GM18873 (cell line): Measurements from ENCODE around the gene GPAT2.
"Not testable (repeated sequence)": the region's sequence is repeated elsewhere in the genome, so short reads cannot be mapped to it uniquely, and the experiment has no call there.

Source experiments
- ATAC-seq: cut with Tn5 transposase; IDR thresholded peaks from one replicate; pipeline ENCODE4 v1.9.1; 2021; ENCODE audit warnings: mild to moderate bottlenecking, moderate library complexity, moderate number of reproducible peaks; ENCODE audit not compliant: unreplicated experiment, low FRiP score

Gene GPAT2, protein sequence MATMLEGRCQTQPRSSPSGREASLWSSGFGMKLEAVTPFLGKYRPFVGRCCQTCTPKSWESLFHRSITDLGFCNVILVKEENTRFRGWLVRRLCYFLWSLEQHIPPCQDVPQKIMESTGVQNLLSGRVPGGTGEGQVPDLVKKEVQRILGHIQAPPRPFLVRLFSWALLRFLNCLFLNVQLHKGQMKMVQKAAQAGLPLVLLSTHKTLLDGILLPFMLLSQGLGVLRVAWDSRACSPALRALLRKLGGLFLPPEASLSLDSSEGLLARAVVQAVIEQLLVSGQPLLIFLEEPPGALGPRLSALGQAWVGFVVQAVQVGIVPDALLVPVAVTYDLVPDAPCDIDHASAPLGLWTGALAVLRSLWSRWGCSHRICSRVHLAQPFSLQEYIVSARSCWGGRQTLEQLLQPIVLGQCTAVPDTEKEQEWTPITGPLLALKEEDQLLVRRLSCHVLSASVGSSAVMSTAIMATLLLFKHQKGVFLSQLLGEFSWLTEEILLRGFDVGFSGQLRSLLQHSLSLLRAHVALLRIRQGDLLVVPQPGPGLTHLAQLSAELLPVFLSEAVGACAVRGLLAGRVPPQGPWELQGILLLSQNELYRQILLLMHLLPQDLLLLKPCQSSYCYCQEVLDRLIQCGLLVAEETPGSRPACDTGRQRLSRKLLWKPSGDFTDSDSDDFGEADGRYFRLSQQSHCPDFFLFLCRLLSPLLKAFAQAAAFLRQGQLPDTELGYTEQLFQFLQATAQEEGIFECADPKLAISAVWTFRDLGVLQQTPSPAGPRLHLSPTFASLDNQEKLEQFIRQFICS

DNA sequence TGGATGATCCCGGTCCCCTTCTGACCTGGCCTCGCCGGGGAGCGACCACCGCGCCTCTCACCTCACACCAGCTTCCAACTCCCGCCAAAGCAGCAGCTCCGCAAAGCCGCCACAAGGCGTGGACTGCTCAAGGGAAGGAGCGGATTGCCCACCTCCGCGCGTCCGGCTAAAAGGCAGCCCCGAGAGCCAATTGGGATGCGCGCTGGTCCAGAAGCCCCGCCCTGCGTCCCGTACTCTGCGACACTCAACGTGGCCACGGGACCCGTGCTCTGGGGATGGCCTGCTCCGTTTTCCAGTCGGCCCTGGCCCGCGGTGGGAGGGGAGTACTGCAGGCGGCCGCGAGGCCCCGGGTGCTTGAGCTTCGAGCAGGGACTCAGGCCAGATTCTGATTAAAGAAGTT lies at the start of gene GPAT2:
TSS of gene GPAT2 (minus strand) at position 125 of the 400 bp plus-strand sequence. CDS start 2,557 bp downstream, outside the sequence.
- ATAC-seq = not testable (repeated sequence)

DNA sequence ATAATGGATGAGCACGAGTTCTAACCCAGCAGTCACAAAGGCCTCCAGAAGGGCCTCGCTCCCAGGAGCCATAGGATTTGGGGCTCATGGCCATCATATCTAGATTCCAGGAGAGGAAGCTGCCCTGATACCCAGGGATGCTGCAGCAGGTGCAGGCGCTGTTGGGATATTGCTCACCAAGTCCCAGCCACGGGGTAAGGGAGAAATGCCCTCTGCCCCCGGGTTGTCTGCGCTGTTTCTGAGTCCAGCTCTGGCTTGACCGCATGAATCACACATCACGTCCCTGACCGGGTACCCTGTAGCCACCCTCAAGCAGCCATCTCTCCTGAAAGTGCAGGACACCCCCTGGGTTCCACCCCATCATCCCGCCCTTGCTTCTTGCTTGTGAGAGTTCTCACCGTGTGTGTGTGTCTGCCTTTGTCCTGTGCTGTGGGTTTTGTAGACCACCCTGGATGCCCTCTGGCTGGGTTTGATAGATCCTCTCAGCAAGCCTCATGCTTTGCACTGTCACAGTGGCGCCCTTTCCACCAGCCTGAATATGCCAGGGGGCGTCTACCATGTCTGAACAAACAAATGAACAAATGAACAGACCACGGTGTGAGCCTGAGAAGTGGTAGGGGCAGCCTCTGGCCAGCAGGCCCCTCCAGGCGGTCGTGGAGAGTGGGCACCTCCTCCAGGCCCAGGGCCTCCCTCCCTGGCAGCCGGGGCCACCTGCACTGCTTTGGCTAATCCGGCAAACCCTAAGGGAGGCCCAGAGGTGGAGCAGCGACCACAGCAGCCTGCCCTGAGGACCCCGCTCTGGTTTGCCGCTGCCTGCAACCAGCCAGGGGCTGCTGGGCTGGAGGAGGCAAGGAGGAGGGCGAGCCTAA lies 49.5 kb upstream of the GPAT2 start:
- no peak for ATAC-seq

DNA sequence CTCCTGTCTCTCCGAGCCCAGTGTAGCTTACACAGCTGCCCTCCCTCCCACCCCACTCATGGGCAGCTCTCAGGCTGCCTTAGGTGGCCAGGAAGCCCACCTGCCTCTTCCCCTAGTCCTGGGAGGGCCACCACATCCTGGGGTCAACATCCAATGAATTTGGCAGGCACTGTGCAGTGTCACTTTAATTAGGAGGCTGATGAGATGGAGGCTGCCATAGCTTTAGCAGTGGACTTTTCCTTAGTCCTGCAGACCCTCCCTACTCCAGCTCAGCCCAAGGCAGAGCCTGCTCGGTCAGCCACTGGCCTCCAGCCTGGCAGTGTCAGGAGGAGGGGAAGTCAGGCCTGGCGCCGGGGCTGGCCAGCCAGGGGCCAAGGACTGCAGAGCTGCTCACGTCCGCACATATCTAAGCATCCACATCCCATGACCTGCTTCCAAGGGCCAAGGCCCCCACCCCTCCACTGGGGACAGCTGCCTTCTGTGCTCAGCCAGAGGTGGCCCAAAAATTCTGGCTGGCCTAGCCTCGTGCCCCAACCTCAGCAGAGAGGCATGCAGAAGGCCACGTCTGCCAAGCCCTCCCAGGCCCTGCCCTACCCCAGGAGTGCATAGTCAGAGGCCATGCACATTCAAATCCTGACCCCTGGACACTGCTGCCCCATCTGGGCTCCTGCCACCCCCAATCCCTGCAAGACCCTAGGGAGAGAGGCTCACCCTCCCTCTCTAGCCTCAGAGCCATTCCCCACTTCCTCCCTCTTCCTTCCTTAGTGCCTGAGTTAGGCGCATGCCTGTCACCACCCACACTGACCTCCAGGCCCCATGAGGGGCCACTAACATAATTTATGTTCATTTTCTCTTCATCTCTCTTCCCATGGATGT lies 48.6 kb upstream of the GPAT2 start:
- no peak for ATAC-seq

DNA sequence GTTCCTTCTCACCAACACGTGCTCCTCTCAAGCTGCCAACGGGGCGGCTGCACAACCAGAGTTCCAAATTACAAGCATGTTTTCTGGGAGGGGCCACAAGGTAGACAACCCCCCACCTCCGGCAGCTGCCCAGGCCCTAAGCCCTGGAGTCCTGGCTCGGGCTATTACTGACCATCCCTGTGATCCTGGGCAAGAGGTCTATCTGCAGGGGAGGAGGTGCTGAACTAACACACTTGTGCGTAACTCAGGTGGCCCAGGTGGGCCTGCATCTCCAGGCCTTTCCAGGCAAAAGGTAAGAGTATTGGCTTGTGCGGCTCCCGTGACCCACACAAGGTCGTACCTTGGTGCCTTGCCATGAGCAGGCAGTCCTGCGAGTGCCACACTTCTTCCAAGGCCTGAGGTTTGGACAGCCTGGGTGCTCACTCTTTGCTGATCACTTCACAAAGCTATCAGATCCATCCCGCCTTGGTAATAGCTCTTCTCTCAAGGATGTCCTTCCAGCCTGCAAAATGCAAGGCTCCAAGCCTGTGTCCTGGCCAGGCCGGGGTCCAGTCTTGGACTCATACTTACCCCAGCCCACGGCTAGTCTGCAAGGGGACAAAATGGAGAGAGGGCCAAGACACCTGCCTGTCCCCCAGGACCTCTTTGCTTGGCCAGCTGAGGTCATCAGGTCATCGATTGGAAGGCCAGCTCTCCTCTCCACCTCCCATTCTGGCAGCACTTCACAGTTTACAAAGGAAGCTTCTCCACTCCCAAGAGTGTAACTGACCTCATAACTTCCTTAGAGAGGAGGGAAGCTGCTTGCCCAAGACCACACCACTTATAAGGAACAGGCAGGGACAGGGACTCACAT lies 47.7 kb upstream of the GPAT2 start:
- no peak for ATAC-seq

DNA sequence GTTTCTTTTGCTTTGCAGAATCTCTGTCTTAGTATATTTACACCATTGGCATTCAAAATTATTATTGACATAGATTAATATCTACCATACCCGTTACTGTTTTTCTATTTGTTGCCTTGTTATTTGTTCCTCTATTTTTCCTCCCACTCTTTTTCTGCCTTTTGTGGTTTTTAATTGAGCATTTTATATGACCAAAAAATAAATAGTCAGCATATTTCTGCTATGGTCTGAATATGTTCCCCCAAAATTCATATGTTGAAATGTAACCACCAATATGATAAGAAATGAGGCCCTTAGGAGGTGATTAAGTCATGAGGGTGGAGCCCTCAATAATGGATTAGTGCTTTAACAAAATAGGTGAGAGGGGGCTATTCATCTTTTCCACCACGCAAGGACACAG lies 46.3 kb upstream of the GPAT2 start:
- ATAC-seq = no peak

DNA sequence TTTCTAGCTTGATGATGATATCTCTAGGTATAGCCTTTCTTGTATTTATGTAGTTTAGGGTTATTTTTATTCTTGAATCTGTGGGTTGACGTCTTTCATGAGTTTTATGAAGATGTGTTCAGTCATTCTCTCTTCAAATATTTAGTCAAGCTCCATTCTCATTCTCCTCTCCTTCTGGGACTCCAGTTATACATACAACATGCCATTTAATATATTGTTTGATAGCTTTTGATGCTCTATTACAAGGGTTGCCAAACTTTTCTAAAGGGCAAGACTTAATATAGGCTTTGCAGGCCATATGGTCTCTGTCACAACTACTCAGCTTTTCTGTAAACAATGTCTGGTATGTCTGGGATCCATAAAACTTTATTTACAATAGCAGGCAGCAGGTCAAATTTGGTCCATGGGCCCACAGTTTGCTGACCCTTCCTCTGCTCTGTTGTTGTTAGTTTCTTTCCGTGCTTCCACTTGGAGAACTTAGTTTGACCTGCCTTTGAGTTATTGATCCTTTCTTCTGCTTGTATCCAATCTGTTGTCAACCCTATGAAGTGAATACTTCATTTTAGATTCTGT lies 40.6 kb upstream of the GPAT2 start:
- no peak for ATAC-seq

DNA sequence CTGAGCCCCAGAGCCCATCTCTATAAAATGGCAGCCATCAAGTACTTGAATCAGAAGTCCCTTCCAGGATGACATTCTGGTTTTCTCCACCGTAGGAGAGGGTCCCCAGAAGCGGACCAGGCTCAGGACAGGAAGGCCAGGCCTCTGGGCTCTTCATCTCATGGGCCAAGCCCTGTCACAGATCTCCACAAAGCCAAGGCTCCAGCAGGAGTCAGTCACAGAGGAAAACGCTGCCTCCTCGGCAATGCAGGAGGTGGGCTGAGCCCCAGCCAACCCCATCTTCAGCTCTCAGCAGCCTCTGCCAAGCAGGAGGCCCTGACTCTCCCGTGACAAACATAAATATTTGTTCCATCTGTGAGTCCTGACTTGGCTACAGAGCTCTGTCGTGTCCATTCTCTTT lies 39.4 kb upstream of the GPAT2 start:
- no peak for ATAC-seq

DNA sequence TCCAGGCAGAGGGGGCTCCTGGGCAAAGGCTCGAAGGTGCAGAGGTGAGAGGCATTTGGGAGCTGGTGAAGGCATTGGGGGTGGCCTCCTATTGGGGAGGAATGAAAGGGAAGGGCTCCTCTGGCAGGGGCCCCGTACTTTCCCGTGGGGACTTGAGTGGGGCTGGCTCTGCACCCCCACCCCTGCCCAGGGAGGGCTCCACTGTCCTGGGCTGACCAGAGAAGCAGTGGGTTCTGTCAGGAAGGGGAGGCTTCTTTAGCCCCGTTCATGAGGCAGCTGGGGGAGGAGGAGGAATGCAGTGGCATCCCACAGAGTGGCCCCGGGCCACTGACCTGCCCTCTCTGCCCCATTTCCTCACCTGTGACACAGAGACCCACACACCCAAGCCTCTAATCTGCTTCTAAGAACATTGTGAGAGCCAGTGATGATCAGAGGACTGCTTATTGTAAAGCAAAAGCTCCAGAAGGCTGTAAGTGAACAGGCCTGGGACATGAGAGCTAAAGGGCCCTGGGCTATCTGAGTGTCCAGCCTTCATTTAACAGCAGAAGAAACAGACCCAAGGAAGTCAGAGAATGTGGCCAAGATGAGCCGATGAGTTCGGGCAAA lies 38.6 kb upstream of the GPAT2 start:
- ATAC-seq = no peak

DNA sequence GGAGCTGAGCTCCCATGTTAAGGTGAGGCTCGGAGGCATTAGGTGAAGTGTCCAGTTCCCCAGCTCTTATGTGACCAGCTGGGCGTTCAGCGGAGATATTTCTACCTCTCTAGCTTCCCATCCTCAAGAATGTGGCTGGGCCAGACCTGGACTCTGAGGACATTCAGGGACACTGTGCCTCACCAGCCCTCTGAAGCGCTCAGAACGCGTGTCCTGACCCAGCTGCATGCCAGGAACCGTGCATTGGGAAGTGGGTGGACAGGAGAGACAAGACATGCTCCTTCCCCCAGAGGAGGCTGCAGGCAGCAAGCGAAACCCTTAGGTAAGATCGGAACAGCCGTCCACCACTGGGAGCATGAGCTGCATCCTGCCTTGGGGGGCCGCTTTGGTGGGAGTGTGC lies 38.0 kb upstream of the GPAT2 start:
- ATAC-seq = no peak

DNA sequence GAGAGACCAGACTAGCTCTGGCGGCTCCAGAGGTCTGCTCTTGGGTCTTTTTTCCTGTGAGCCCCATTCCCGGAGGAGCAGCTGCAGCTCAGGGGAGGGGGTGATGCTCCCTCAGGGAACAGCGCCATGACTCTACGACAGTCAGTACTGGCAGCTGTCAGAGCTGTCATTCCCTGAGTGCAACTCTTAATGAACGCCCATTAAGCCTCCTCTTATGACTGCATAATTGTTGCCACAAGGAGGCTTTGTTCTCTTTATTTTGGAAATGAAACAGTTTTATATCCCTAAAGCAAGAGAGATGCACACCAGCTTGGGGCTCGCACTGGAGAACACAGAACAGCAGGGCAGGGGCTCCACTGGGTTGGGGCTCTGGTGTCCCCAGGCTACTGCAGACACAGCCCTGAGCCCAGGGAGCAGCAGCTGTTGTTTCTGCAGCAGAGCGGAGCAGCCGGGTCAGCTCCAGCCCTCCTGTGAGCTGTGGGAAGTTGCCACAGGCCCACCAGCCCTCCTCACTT lies 37.3 kb upstream of the GPAT2 start:
- not testable (repeated sequence) for ATAC-seq

DNA sequence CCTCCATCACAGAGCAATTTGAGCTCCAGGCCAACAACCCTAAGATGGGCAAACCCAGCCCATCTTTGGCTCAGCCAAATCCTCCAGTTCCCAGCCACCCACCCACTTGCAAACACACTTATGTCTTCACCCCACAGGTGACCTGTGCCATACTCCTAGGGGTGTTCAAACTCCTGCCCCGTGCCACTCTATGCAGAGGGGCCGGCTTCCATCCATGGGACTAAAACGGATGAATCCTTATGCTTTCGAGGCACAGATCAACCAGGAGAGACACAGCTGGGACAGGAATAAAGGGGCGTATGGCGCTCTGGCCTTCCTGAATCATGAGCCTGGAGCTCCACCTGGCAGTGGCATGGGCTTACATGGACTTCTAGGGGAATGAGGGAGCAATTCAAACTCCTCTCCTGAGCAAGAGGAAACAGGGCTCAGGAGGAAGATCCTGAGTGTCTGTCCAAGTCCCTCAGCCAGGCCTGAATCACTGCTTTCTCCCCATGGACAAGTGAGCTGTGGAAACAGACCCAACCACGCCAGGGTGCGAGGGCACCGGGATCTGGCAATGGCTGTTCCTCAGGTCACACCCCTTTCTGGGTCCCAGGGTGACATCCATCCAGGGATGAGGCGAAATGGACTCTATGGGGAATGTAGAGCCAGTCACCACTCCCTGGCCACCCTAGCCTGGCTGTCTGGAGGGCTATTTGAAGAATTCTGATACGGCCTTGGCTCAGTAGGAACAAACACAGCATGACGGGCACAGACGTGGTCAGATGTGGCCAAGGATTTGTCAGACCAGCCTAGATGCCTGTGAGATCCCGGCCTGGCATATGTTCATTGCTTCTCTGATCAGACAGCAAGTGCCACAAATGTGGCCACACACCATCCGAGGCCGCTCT lies 36.6 kb upstream of the GPAT2 start:
- ATAC-seq = not testable (repeated sequence)

DNA sequence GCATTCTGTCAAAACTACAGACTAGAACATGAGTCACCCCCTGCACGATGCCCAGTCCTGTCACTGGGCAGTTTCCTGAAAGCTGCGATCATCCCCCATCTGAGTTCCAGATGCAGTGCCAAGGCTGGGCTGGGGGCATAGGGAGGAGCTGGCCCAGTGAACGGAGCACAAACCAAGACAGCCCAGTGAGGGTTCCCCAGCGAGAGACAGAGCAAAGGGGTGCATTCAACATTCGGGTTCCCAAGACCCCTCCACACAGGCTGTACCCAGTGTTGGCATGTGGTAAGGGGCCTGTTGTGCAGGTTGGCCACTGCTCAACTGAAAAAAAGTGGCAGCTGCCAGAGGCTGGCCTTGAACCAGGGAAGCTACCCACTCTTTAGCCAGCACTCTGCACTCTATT lies 35.6 kb upstream of the GPAT2 start:
- not testable (repeated sequence) for ATAC-seq

DNA sequence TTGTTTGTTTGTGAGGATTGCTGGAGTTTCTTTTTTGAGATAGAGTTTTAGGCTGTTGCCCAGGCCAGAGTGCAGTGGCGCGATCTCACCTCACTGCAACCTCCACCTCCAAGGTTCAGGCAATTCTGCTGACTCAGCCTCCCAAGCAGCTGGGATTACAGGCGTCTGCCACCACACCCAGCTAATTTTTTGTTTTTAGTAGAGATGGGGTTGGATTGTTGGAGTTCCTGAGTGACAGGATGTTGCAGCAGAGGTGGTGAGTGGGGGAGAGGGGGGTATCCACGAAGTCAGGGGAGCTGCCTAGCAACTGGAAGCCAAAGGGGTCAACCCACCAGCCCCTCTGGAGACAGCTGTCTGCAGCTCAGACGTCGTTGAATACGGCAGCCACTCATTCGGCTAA lies 35.2 kb upstream of the GPAT2 start:
- ATAC-seq = not testable (repeated sequence)

DNA sequence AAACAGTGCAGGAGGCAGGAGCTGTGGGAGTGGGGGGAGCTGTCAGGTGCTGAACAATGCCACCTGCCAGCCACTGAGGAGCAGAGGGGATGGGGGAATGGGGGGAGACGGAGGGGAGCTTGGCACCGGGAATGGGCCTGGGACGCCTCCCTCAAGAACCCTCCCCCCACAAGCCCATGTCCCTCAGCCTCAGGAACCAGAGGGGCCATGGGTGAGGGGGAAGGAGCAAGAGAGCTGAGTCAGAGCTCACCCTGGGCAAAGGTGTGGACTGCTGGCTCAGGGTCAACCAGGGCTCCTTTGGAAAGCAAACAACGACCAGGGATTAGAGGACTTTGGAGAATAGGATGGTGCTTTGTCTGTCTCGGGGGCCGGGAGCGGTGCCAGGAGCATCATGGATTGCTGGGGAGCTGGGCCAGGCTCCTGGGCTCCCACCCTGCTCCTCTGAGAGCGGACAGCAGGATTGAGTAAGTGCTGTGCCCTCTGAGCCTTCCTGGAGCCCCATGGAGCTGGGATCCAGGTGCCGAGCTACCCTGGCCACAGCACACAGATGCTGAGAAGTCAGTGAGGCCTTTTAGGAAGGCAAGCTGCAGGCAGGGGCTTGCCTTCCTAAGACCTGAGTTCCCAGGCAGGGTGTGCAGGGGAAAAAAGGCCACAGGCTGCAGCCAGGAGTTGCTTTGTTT lies 33.3 kb upstream of the GPAT2 start:
- not testable (repeated sequence) for ATAC-seq

DNA sequence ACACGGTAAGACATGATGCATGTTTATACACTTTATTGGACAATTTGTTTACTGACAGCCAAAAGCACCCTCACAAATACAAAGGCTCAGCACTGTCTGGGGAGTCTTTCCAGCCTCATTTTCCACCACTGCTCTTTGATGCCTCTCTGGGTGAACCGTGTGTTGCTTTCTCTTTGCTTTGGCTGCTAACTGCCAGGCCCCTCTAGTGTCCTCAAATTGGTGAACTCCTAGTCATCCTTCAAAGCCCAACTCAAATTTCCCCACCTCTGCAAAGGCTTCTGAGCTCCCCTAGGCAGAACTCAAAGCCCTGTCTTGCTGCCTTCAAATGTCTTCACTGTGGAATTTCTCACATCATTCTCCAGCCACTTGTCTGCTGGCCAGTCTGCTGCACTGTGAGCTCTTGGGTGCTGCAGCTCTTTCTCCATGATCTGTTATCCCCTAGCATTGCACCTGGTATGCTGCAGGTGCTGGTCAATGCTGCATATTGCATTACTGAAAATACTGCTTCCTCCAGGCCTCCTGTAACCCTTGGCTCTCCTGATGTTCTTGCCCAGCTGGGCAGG lies 32.5 kb upstream of the GPAT2 start:
- ATAC-seq = not testable (repeated sequence)

DNA sequence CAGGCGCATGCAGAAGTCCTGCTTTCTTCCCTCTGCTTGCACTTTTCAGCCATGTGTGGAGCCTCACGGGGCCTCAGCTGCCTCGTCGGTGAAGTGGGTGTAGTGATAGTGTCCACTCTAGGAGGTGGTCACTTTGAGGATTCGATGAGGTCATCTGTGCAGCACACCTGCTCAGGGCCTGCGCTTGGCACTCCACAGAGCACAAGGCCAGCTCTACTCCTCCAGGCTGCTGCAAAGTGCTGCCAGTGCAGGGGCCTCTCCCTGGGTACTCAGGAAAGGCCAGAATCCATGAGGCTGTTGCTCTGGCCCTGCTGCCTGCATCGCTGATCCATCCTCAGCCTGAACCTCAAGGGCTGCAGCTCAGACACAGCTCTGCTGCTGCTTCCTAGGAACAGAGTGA lies 31.8 kb upstream of the GPAT2 start:
- ATAC-seq = not testable (repeated sequence)
